ENCODE results near the gene MYG1.

GRCh38 chr12:53252349-53252916, 47.1 kb upstream of the MYG1 start:
- TF ChIP-seq CTCF (conservative IDR thresholded peaks at IDR 0.05; ENCODE audit: low read depth, low read length), result no peak
- no peak for TF ChIP-seq RCOR1 (IDR thresholded peaks at IDR 0.05; ENCODE audit: insufficient replicate concordance, low read length)
- TF ChIP-seq RAD21 (IDR thresholded peaks at IDR 0.05; ENCODE audit: low read length), result no peak
- TF ChIP-seq MXI1 (IDR thresholded peaks at IDR 0.05; ENCODE audit: borderline replicate concordance, low read depth, low read length), result no peak; the same call in 1 of the 2 replicates
- no peak for TF ChIP-seq POLR2A (IDR thresholded peaks at IDR 0.05; ENCODE audit: low read depth, low read length)
- no peak for TF ChIP-seq SMC3 (IDR thresholded peaks at IDR 0.05; ENCODE audit: low read depth, low read length)
- TF ChIP-seq FOS (IDR thresholded peaks at IDR 0.05; ENCODE audit: low read depth, low read length), result no peak
- TF ChIP-seq ELK1 (IDR thresholded peaks at IDR 0.05; ENCODE audit: borderline replicate concordance, low read depth, low read length), result no peak
- TF ChIP-seq MAZ (IDR thresholded peaks at IDR 0.05; ENCODE audit: borderline replicate concordance, low read depth, low read length), result no peak
- no peak for TF ChIP-seq CHD1 (IDR thresholded peaks at IDR 0.05; ENCODE audit: low read depth, low read length)
- TF ChIP-seq RFX5 (IDR thresholded peaks at IDR 0.05; ENCODE audit: low read depth, low read length), result no peak
- 0 out of 2 replicates have a peak, but pooled peaks have one; percentile 3 for TF ChIP-seq USF2 (IDR thresholded peaks at IDR 0.05; ENCODE audit: low read depth, low read length)
- TF ChIP-seq CEBPB (IDR thresholded peaks at IDR 0.05; ENCODE audit: low read depth, low read length), result no peak

Data from IMR-90 (cell line).